DMS 273 (cell line): ENCODE results near the gene USHBP1.
A peak's percentile ranks its signal among the peaks of the same experiment; 100 is the strongest.

Source experiments
- DNase-seq: peaks from one replicate; lab custom pipeline; 2025; ENCODE audit not compliant: unreplicated experiment; lab: John Stamatoyannopoulos, UW

Gene USHBP1

DNA sequence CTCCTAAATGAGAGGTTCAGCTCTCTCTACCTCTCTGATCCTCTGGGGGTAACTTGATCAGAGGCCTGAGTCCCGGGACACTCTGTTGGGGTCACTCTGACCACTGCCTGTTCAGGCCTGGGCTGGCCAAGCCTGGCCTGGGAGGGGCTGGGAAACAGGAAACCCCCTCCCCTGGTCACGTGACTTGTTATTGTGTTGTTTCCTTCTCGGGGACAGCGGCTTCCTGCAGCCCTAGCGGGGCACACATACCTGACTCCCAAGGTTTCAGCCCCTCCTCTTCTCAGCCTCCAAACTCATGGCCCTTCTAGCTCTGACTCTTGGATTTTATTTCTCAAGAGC, at the start of gene USHBP1:
Gene USHBP1 (minus strand): TSS at position 105 of the 339 bp plus-strand sequence. CDS start 446 bp downstream, outside the sequence.
- DNase-seq = no peak

- no peak for DNase-seq
Measured at GRCh38 chr19:17314007-17314593, 49.6 kb upstream of the USHBP1 start.

GRCh38 chr19:17312189-17313113, 47.9 kb upstream of the USHBP1 start:
- no peak for DNase-seq

- no peak for DNase-seq
Measured at GRCh38 chr19:17311455-17312188, 47.1 kb upstream of the USHBP1 start.

DNA sequence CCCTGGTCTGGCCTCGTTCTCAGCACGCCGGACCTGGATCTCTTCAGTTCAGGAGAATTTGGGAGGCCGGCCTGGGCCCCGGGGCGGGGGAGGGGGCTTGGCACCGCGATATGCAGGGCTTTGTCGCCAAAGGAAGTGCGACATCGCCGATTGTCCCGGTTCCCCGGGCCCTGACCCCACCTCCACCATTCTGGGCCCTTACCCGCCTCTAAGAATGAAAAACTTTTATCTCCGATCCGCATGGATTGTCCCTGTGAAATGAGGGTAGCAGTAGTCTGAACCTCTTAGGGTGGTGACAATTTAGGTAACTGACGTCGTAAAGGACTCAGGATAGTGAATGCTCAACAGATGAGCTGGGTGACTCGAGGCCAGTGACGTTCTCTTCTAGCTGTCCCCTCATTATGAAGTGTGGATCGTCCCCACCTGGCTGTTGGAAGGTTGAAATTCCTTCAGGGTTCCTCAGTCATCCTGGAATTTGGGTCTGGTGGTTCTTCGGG, 45.5 kb upstream of the USHBP1 start:
- DNase-seq = peak; percentile 44

DNA sequence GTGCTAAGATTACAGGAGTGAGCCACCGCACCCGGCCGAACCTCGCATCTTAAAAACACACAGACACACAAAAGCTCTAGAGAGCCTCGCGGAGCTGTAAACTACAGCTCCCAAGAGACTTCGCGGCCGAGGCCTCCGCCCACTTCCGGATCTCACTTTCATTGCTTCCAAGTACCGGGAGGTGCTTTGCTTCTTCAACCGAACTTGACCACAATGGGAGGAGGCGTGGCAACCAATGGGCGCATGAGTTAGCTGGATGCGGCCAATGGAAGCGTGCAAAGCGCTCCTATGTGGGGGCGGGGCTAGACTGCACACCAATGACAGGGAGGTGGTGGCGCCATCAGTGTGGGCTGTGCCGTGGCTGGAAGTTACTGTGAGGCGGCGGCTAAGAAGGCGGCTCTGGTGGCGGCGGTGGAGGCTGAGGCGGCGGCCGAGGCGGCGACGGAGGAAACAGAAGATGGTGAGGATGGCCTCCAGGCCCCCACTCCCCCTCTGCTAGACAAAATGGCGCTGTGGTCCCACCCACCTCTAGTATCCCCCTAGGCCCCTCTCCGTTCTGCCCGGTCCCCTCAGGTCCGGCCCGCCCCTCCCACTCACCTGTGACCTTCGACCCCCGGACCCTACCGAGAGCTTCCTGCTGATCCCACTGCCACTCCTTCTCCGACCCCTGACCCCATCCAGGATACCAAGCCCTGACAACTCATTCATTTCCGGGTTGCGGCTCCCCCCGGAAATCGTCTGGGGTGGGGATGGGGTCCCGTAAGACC, 44.8 kb upstream of the USHBP1 start, which contains the start of gene DDA1:
Gene DDA1 (plus strand): TSS at position 366 of the 767 bp plus-strand sequence. CDS start 92 bp downstream, at position 458.
- peak; percentile 100 for DNase-seq

DNA sequence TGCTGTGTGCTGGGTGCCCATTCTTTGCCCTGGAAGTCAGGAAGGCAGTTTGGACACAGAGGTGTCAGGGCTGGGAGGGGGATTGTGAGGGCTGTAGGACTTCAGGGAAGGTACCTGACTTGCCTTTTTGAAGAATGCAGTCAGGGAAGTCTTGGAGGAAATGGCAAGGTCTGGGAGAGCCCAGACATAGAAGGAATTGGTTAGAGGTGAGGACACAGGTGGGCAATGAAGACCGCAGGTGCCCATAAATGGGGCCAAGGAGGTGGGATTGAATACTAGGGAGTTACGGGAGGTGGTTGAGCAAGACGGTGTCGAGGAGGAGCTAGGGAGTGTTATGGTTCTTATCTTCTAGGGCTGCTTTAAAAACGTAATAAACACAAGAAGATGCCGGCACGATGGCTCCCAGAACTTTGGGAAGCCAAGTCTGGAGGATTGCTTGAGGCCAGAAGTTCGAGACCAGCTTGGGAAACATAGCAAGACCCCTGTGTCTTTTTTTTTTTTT, 43.4 kb upstream of the USHBP1 start:
- DNase-seq = no peak

GRCh38 chr19:17306285-17306714, 41.8 kb upstream of the USHBP1 start:
- DNase-seq = peak; percentile 68

DNA sequence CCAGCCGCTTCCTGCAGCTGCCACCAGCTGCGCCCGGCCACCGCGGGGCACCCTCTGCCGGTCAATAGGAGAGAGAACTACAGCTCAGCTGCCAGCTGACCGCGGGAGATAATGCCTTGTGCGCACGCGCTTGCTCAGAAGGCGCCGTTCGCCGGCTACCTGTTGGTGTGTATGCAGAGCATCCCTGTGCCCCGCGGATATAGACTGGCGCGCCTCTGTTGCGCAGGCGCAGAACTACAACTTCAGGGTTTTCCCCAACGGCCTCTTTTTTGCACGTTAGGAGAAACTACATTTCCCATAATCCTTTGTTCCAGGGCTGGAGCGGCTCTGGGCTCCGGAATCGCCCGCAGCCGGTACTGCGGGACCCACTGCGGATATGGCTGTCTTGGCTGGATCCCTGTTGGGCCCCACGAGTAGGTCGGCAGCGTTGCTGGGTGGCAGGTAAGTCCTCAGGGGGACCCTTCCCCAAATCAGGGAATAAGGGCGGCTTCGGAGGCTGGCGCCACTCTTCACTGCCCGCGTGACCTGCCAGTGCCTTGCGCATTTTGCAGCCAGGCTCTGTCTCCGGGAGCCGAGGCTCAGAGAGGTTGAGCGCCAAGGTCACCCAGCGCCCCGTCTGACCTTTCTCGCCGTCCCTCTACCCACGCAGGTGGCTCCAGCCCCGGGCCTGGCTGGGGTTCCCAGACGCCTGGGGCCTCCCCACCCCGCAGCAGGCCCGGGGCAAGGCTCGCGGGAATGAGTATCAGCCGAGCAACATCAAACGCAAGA, 41.2 kb upstream of the USHBP1 start, which contains the start of gene MRPL34:
Gene MRPL34 (plus strand): TSS at position 356 of the 768 bp plus-strand sequence. CDS start 21 bp downstream, at position 377.
- peak; percentile 100 for DNase-seq

DNA sequence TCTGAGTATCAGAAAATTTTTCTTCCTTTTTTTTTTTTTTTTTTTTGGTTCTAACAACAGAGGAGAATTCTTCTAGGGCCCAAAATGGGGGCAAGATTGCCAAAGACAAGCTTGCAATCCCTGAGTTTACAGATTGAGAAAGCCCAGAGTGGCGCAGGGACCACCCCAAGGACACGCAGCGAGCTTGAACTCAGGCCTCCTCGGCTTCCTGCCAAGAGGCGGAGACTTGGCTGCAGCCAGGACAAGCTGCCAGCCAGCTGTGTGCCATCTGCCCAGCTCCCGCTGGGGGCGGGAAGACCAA, 40.6 kb upstream of the USHBP1 start:
- DNase-seq = no peak

- peak; percentile 35 for DNase-seq
Measured at GRCh38 chr19:17304386-17305215, 40.1 kb upstream of the USHBP1 start.

DNA sequence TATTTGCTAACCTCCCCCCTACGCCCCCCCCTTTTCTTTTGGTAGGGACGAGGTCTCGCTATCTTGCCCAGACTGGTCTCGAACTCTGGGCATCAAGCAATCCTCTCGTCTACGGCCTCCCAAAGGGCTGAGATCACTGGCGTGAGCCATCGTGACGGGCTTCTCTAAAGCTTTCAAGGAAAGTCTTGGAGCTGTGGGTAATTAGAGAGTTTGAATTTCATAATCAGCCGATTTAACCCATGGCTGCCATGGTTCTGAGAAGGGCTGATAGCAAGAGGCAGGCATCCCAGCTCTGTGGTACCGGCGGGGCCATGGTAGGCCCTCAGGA, 39.4 kb upstream of the USHBP1 start:
- DNase-seq = peak; percentile 34

DNA sequence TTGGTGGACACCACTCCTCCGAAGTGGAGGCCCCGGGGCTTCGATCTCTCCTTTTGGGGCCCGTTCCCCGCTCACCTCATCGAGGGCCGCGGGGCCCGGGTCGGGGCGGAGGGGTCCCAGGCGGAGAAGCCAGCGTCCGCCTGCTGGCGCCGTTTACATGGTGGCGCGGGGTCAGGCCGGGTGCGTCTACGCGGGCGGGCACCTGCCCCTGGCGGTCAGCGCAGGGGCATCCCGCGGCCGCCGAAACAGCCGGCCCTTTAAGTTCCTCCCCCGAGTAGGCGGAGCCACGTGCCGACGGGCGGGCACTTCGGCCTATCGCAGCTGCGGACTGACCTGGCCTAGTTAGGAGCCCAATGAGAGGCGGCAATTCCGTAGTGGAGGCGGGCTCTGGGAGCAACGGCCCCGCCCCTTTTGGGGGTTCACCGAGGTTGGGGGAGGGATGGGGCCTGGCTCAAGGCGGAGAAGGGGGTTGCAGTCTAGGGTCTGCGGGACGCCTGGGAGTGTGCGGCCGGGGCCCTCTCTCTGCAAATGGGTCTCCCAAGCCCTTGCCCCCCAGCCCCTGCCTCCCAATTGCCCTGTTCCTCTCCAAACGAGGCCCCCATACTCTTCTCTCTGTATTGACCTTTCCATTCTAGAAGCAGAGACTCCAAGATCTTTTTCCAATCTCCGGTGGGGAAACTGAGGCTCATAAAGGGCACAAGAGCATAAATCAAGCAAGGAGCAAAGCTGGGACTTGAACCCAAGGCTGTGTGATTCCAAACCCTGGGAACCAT, 38.8 kb upstream of the USHBP1 start, which contains the start of gene ABHD8:
Gene ABHD8 (minus strand): TSS at position 259 of the 773 bp plus-strand sequence. CDS start 1,809 bp downstream, outside the sequence.
- DNase-seq = peak; percentile 98

- DNase-seq = peak; percentile 37
Measured at GRCh38 chr19:17302391-17303166, 38.0 kb upstream of the USHBP1 start.

DNA sequence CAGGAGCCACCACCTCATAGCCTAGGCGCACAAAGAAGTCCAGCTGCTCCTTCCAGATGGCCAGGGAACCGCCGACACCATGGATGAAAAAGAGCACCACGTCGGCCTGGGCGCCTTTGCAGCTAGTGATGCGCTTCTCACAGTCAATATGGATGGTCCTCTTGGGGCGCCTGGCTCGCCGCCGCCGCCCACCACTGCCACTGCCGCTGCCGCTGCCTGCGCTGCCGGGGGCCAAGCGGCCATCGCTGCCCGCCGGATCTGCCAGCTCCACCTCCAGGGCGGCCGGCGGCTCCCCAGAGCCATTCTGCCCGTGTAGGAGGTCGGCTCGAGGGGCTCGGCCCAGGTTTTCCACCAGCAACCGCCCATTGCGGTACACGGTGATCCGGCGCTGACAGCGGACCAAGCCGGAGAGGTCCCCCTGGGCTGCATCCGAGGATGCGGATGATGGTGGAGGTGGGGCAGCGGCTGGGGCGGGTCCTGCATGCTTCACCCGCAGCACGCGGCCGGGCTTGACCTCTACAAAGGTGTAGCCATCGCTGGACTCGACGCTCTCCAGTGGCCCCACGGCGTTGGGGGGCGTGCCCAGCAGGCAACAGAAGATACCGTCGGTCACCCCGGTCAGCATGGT, 36.6 kb upstream of the USHBP1 start:
- no peak for DNase-seq

DNA sequence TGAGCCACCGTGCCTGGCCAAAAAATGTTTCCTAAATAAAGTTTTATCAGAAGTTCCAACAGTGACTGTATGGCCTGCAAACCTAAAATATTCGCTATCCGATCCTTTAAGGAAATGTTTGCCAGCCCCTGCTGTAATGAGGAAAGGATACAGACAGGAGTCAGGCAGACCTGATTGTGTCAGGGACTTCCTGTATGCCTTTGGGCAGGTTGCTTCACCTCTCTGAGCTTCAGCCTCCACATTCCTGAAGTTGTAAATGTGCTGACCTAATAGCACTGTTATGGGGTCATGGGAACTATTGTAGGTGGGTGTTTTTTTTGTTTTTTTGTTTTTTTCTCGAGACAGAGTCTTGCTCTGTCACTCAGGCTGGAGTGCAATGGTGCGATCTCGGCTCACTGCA, 32.4 kb upstream of the USHBP1 start:
- DNase-seq = no peak

- DNase-seq = no peak
Measured at GRCh38 chr19:17296273-17296672, 31.7 kb upstream of the USHBP1 start.
